ENCODE data around the gene TPBG. TPM values are rescaled to one million over a fixed set of nuclear protein-coding genes. Genes with fewer than 3 reads are reported as not detected.

TPBG gene
- polyA plus RNA-seq, 3 donors, result 0.39 to 0.52 TPM; not detected in 1

DNA sequence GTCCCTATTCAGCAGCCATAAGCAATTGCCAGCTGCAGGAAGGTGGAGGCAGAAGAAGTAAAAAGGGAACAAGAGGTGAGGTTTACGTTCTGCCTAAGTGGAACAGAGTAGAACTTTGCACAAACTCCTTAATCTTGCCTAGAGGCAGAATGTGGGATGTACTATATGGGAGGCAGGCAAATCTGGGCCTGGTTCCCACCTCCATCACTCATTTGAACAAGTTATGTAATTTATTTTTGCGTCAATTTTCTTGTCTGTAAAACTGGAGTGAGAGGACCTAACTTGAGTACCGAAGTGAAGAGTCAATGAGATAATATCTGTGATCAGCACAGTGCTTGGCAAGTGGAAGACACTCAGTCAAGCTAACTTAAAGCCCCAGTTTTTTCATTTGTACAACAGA lies 2.0 kb upstream of the TPBG start:
- peaks cover 48 to 73% of the 10 kb centered on the region in 2 donors for H3K27me3 ChIP-seq (ENCODE audit: control insufficient read depth in 2 of 2, insufficient read depth in 2 of 2, low read length in 2 of 2)
- peaks cover 47 to 75% (median 61%) of the 10 kb centered on the region in 3 donors for H3K27me3 Mint-ChIP-seq (ENCODE audit: low read depth in 3 of 3)
- intact Hi-C loops (cut with micrococcal nuclease), result no loop called here
- H3K4me2 ChIP-seq (replicated peaks; ENCODE audit: extremely low read depth, low read length, poor library complexity, severe bottlenecking), result no peak overlapping the region
- H3K36me3 ChIP-seq (replicated peaks in 1 of 2; ENCODE audit: control insufficient read depth in 1 of 2, insufficient read depth in 2 of 2, low read length in 2 of 2), result no peaks in the 10 kb centered on the region
- no peaks in the 10 kb centered on the region for H3K36me3 Mint-ChIP-seq
- H3K9me3 ChIP-seq (replicated peaks in 1 of 2; ENCODE audit: control insufficient read depth in 1 of 2, insufficient read depth in 1 of 2, low read length in 2 of 2), result peaks cover 0 to 24% of the 10 kb centered on the region in 2 donors
- H3K4me3 ChIP-seq (replicated peaks in 1 of 3; ENCODE audit: low read depth in 2 of 3, low read length in 3 of 3), result no peak overlapping the region
- no peak overlapping the region for H2AFZ ChIP-seq (ENCODE audit: insufficient read depth, low read depth, low read length, poor library complexity, severe bottlenecking)
- peaks cover 12 to 24% of the 10 kb centered on the region in 2 donors for H3K4me1 ChIP-seq (ENCODE audit: control insufficient read depth in 1 of 2, insufficient read depth in 2 of 2, low read length in 2 of 2)
- WGBS (ENCODE audit: insufficient coverage), result 50% methylated on average over 1 of the region's 3 CpGs
- H3K27ac Mint-ChIP-seq, result no peak overlapping the region
- H3K9me3 Mint-ChIP-seq, result peaks cover 0 to 22% (median 12%) of the 10 kb centered on the region in 7 donors
- TF ChIP-seq, protein P1, sequence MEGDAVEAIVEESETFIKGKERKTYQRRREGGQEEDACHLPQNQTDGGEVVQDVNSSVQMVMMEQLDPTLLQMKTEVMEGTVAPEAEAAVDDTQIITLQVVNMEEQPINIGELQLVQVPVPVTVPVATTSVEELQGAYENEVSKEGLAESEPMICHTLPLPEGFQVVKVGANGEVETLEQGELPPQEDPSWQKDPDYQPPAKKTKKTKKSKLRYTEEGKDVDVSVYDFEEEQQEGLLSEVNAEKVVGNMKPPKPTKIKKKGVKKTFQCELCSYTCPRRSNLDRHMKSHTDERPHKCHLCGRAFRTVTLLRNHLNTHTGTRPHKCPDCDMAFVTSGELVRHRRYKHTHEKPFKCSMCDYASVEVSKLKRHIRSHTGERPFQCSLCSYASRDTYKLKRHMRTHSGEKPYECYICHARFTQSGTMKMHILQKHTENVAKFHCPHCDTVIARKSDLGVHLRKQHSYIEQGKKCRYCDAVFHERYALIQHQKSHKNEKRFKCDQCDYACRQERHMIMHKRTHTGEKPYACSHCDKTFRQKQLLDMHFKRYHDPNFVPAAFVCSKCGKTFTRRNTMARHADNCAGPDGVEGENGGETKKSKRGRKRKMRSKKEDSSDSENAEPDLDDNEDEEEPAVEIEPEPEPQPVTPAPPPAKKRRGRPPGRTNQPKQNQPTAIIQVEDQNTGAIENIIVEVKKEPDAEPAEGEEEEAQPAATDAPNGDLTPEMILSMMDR (IDR thresholded peaks at IDR 0.05), result no peak
- H3K27ac ChIP-seq (ENCODE audit: low read depth in 1 of 2, low read length in 2 of 2), result no peak overlapping the region
- DNase-seq, result no peak
- peaks cover 23% of the 10 kb centered on the region for H3K4me1 Mint-ChIP-seq
- H3K4me3 Mint-ChIP-seq, result peak overlapping the region in 1 of 2 donors; percentile 59
- no peak overlapping the region for H3K9ac ChIP-seq (ENCODE audit: insufficient read depth, low read length, poor library complexity, severe bottlenecking)
- H3K79me2 ChIP-seq (ENCODE audit: insufficient read depth, low read length), result no peaks in the 10 kb centered on the region
- H4K20me1 ChIP-seq (ENCODE audit: insufficient read depth, low read length), result no peaks in the 10 kb centered on the region

DNA sequence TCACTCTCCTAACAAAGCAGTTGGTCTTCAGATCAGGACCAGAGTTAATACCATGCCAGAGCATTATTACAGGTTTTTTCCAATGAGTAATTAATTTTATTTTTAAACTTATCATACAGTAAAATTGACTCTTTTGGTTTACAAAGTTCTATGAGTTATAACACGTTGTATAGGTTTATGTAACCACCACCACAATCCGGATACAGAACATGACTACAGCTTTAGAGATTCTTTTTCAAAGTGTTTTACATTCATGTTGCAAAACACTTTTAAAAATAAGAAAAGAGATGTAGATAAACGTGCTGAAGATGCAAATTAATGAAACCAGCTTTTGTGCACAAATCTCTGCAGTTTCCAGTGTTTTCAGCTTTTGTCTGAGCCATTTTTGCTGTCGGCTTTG lies 1.5 kb upstream of the TPBG start:
- peaks cover 50 to 78% (median 61%) of the 10 kb centered on the region in 3 donors for H3K27me3 Mint-ChIP-seq (ENCODE audit: low read depth in 3 of 3)

More for the DNA sequence above, 1.5 kb upstream of the TPBG start:
- Mint-ChIP-seq H3K27ac (no peak overlapping the region), H3K4me1 (peaks cover 23% of the 10 kb centered on the region), H3K36me3 (no peaks in the 10 kb centered on the region), H3K9me3 (peaks cover 0 to 22% (median 12%) of the 10 kb centered on the region in 7 donors), H3K4me3 (peak overlapping the region in 1 of 2 donors; percentile 97)
- H3K79me2 ChIP-seq (ENCODE audit: insufficient read depth, low read length), result no peaks in the 10 kb centered on the region
- no peak overlapping the region for H3K27ac ChIP-seq (ENCODE audit: low read depth in 1 of 2, low read length in 2 of 2)
- no peak for DNase-seq
- no peak overlapping the region for H3K4me2 ChIP-seq (replicated peaks; ENCODE audit: extremely low read depth, low read length, poor library complexity, severe bottlenecking)
- TF ChIP-seq, protein P1 (IDR thresholded peaks at IDR 0.05), result no peak
- H3K27me3 ChIP-seq (ENCODE audit: control insufficient read depth in 2 of 2, insufficient read depth in 2 of 2, low read length in 2 of 2), result peaks cover 51 to 78% of the 10 kb centered on the region in 2 donors
- H2AFZ ChIP-seq (ENCODE audit: insufficient read depth, low read depth, low read length, poor library complexity, severe bottlenecking), result no peak overlapping the region
- intact Hi-C loops (cut with micrococcal nuclease), result no loop called here
- no peak overlapping the region for H3K4me3 ChIP-seq (replicated peaks in 1 of 3; ENCODE audit: low read depth in 2 of 3, low read length in 3 of 3)
- H4K20me1 ChIP-seq (ENCODE audit: insufficient read depth, low read length), result no peaks in the 10 kb centered on the region
- H3K9me3 ChIP-seq (replicated peaks in 1 of 2; ENCODE audit: control insufficient read depth in 1 of 2, insufficient read depth in 1 of 2, low read length in 2 of 2), result peaks cover 0 to 24% of the 10 kb centered on the region in 2 donors
- no peaks in the 10 kb centered on the region for H3K36me3 ChIP-seq (replicated peaks in 1 of 2; ENCODE audit: control insufficient read depth in 1 of 2, insufficient read depth in 2 of 2, low read length in 2 of 2)
- H3K9ac ChIP-seq (ENCODE audit: insufficient read depth, low read length, poor library complexity, severe bottlenecking), result no peak overlapping the region
- WGBS (ENCODE audit: insufficient coverage), result no CpG with 5 or more reads among the region's 4 CpGs
- peaks cover 12 to 24% of the 10 kb centered on the region in 2 donors for H3K4me1 ChIP-seq (ENCODE audit: control insufficient read depth in 1 of 2, insufficient read depth in 2 of 2, low read length in 2 of 2)

Data from CD14-positive monocyte (primary cell).